NCI-H128 (cell line): Measurements from ENCODE around the gene CTNNA3.
"Not testable (repeated sequence)": the region's sequence is repeated elsewhere in the genome, so short reads cannot be mapped to it uniquely, and the experiment has no call there.

ENCODE experiments used
- DNase-seq: peaks from one replicate; lab custom pipeline; 2025; ENCODE audit not compliant: unreplicated experiment; lab: John Stamatoyannopoulos, UW

Gene CTNNA3

DNA sequence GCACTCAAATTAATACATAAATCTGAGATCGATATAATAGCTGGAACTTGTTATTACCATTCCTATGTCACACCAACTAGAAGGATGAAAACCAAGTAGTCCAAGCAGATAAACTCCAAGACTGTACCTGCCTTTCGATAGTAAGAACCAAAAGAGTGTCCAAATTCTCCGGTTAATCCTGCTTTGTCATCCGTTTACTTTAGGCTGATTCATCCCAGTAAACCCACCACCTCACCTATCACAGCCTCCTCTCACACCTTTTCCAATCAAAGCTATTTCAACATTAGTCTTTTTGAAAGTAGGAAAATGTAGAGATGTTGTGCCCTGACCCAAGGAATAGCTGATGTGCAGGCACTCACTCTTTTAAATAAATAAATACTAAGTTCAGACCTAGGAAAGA is 177.2 kb downstream of the CTNNA3 start:
- no peak for DNase-seq

DNA sequence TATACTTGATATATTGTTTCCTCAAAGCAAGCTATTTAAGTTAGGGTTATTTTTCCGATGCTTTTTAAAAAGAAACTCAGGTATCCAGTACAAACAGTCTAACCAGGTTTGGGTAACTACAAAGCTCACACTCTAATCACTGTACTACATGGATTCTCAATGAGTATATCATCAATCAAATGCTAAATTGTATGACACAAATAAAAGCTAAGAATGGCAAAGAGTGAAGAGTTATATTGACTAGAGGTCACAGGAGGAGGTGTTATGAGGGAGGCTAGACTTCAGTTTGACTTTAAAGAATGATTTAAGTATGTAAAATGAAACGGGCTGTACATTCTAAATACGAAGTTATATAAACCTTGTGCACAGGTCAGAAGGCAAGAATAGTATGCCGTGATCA is 178.0 kb downstream of the CTNNA3 start:
- DNase-seq: no peak

DNA sequence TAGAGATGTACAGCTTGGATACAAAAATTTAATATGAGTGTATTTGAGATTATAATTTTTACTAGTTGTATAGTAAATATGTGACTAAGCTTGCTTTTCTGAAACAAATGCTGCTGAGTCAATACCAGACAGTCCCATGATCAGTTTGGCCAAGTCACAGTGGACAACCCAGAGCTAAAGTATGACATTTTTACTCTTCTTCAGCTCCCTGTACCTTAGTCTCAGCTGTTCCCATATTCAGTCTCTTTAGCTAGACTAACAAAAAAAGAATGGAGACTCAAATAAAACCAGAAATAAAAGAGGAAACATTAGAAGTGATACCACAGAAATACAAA is 189.3 kb downstream of the CTNNA3 start:
- DNase-seq: no peak

DNA sequence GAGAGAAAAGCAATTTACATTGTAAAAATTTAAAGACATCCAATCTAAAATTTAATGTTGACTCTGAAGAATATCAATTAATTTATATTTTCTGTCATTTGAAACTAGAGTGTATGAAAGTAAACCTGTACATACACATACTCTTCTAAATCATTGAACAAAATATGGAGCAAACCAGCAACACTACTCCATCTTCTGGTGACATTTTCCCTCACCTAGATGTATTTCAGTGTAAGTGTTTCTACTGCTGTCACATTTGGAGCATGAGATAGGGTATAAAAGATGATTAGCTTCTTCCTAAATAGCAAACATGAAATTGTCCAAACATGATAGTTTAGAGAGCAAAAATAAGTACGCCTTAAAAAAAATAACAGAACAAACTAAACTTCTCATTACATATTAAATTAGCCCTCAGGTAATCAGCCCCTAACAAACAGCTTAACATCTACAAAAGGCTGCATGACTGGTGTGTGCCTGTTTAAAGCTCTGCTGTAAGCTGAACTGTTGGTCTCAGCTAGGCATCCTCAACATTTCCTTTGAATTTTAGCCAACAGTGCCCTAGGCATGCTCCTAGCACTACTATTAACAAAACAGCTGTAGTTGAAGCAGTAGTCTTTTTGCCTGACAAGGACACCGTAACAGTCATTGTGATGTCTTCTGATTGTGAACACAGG is 189.8 kb downstream of the CTNNA3 start:
- no peak for DNase-seq

DNA sequence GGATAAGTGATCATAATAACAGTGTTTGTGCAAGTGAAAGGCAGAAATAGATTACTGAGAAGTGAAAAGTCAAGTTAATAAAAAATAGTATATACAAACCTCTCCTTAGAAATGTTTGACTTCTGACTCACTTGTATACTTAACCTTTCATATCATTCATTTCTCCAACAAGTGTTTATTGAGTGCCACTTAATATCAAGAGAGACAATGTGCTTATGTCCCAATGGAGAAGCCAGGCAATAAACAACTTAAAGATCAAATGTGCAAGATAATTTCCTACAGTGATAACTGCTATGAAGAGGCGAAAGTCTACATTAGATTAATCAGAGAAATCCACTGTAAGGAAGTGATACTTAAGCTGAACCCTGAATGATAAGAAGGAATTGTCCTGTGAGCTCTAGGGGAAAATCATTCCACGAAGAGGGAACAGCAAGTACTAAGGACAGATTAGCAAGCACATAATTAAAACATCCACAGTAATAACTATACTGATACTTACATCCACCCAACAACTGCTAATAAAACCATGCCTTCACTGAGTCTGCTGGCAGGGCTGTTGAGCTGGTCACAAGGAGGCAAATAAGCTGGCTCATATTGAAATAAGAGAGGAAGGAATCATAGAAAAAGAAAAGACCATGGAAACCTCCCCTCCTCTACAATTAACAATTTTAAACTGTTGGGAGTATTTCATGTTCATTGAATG is 203.5 kb downstream of the CTNNA3 start:
- DNase-seq: no peak

DNA sequence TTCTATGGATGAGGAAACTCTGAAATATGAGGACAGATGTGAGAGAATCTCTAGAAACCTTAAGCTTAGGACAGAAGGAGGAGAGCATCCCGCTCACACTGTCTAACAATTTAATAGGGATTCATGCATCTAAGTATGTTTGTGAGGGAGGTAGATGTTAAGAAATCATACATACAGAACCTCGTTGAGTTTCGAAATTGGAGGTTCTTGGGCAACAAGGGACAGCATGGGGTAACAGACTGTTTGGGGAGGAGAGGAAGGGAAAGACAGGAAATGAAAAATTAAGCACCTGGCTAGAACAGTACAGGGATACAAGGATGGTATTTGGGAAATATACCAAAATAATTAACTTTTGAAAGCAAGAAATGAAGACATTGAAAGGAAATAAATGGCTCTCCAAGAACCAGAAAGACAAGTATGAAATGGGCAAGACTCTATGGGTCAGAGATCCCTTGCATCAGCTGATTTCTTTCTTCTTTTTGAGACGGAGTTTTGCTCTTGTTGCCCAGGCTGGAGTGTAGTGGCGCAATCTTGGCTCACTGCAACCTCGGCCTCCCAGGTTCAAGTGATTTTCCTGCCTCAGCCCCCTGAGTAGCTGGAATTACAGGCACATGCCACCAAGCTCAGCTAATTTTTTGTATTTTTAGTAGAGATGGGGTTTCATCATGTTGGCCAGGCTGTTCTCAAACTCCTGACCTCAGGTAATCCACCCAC is 207.9 kb downstream of the CTNNA3 start:
- no peak for DNase-seq

DNA sequence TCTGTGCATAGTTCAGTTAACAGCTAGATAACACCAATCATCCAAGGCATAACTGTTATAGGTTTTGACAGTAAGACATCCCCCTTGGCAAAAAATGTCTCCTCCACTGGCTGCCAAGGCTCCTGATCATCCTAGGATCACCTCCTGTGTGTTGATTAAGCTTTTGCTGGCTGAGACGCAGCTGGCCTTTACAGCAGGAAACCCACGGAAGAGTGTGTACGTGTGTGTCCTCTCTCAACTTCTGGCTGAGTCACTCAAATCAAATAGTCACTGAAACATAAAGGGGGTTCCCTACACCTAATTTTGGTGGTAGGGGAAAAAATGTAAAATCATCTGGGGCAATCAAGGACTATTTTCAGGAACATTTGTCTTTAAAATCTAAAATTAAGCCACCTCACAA is 208.8 kb downstream of the CTNNA3 start:
- DNase-seq: no peak

DNA sequence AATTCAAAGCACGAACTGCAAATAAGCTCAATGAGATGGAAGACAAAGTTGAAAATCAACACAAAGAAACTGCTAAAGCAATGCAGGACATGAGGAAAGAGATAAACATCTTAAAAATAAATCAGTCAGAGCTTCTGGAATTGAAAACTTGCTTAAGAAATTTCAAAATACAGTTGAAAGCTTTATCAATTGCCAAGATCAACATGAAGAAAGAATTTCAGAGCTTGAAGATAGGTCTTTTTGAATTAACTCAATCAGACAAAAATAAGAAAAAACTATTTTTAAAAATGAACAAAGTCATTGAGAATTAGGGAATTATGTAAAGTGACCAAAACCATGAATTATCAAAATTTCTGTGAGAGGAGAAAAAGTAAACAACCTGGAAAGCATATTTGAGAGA is 218.1 kb downstream of the CTNNA3 start:
- DNase-seq: no peak

DNA sequence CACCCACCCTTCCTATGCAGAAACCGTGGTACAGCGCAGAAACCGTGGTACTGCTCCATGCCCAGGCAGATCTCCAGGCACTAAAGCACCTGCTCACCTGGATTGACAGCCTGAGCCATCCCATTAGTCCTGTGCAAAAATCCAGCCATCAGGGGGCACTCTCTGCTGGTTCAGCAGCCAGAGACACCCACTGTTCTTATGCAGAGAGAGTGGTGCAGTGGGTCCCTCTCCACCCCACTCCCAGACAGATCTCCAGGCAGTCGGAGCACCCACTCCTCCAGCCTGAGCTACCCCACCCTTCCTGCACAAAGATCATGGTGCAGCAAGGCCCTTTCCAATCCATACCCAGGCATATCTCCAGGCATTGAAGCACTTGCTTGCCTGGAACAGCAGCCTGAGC is 219.8 kb downstream of the CTNNA3 start:
- no peak for DNase-seq

DNA sequence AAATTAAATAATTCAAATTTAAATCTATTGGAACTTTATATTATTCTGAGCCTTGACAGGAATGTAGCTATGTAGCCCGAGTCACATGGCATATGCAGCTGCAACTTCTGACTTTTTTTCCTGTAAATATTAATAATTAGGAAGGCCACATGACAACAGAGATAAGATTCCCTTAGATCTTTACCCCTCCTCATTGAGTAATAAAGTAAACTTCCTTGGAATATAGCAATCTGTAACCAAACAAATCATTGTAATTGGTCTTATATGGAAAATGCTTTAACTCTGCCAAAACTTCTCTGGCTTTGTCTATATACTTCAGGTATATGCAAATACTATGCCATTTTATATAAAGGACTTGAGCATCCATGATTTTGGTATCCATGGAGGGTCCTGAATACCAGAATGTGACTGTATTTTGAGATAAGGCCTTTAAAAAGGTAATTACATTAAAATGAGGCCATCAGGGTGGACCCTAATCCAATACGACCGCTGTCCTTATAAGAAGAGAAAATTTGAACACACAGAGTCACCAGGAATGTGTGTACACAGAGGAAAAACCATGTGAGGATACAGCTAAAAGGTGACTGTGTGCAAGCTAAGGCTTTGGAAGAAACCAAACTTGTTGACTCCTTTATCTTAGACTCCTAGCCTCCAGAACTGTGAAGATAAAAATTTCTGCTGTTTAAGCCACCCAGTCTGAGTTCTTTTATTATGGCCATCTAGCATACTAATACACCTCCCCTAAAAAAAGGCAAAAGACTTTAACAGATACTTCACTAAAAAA is 222.0 kb downstream of the CTNNA3 start:
- DNase-seq: no peak

DNA sequence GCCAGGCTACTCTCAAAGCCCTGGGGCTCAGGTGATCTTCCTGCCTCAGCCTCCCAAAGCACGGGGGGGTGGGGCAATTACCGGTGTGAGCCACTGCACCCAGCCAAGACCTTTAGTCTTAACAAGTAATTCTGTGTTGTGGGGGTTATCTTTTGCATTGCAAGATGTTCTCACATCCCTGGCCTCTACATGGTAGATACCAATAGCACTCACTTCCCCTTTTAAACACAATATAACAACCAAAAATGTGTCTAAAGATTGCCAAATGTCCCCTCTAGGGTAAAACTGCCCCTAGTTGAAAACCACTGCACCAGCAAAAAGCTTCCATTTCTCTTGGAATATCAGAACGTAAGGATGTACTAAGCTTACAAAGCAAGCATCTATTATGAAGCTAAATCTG is 225.0 kb downstream of the CTNNA3 start:
- no peak for DNase-seq

DNA sequence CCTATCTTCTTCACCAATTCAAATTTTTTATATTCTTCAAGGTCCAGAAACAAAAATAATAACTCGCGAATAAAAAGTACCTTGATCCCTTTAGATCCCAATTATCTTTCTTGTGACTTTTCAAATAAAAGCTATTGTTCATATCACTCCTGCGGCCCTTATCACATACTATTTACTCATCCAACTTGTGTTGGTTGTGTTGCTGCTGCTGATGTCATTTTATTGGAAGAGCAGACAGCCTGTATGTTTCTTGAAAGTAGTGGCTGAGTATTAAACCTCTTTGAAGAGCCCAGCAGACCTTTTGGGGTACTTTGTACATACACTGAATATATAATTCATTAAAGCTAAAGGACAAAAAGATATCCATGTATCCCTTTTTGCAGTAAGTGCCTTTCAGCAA is 231.7 kb downstream of the CTNNA3 start:
- no peak for DNase-seq

DNA sequence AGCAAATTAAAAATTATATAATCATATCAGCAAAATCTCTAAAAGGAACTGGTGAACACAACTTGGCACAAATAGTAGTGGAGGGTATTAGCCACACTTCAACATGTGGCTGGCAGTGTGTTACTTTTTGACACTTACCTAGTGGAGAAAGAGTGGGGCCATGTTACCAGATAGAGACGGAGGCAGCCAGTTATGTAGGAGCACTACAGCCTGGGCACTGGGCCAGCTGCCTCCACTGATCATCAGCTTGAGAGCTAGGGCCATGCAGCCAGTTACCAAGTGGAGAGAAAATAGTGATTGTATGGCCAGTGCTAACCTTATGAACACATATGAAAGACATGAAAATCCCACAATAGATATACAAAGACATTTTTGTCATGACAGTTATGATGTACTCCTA is 243.1 kb downstream of the CTNNA3 start:
- DNase-seq: no peak

DNA sequence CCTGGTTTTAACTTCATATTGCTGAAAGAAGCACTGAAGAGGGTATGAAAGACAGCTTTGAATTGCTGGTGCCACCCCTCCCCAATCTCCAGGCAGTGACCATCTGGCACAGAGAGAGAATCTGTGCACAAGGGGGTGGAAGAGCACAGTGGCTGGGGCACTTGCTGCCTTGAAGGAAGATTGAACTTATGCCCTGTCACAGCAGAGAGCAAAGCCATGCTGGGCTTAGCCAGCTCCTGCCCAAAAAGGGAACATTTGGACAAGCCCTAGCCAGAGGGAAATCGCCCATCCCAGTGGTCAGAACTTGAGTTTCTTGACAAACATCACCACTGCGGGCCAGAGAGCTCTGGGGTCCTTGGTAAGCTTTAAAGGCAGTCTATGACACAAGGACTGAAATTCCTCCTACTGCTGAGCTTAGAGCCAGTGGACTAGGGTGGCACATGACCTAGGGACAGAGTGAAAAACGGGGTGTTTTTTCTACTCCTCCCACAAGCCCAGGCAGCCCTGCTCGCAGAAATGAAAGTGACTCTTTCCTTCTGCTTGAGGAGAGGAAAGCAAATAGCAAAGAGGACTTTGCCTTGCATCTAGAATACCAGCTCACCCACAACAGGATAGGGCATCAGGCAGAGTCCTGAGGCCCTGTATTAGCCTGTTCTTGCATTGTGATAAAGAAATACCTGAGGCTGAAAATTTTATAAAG is 257.2 kb downstream of the CTNNA3 start:
- DNase-seq: no peak

DNA sequence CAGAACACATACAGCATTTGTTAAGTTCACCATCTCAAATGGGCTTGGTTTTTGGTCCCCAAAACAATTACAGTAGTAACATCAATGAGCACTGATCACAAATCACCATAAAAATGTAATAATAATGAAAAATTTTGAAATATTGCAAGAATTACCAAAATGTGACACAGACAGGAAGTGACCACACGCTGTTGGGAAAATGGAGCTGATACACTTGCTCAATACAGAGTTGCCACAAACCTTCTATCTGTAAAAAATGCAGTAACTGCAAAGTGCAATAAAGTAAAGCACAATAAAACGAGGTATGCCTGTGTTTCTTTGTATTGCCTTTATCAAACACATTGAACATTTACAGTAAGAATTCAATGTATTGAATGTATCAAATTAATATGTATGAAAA is 262.7 kb downstream of the CTNNA3 start:
- DNase-seq: no peak

DNA sequence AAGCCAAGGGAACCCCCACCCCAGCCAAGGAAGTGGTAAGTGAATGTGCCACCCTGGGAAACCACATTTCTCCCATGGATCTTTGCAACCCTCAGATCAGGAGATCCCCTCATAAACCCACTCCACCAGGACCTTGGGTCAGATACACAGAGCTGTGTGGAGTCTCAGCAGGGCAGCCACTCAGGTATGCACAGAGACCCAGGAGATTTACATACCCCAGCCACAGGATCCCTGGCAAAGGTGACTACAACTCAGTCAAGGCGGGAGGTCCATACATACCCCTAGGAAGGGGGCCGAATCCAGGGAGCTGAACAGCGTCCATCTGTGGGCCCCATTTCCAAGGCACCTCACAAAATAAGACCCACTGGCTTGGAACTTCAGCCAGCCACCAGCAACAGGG is 293.4 kb downstream of the CTNNA3 start:
- DNase-seq: no peak

DNA sequence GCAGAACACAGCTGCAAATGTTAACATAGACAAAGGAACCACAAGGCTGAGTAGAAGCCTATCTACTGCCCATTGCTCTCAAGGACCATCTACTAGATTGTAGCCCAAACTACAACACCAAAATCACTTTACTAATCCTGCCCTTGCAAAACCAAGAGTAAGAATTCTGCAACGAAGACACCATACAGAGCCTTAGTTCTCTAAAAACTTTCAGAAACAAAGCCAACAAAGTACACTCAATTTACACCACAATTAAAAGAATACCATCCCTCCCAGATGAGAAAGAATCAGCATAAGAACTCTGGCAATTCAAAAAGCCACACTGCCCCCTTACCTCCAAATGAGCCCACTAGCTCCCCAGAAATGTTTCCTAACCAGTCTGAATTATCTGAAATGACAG is 294.3 kb downstream of the CTNNA3 start:
- DNase-seq: no peak

DNA sequence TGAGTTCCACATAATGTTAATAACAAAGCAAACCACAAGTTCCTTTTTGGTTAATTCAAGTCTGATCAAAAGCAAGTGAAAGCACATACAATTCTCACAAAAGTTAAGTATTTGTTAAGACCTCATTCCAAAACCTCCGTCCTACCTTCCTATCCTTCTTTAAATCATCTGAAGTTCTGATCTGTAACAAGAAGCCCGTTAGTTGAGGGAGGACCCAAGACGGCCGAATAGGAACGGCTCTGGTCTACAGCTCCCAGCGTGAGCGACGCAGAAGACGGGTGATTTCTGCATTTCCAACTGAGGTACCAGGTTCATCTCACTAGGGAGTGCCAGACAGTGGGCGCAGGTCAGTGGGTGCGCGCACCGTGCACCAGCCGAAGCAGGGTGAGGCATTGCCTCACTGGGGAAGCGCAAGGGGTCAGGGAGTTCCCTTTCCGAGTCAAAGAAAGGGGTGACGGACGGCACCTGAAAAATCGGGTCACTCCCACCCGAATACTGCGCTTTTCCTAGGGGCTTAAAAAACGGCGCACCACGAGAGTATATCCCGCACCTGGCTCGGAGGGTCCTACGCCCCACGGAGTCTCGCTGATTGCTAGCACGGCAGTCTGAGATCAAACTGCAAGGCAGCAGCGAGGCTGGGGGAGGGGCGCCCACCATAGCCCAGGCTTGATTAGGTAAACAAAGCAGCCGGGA is 309.0 kb downstream of the CTNNA3 start:
- DNase-seq: not testable (repeated sequence)

DNA sequence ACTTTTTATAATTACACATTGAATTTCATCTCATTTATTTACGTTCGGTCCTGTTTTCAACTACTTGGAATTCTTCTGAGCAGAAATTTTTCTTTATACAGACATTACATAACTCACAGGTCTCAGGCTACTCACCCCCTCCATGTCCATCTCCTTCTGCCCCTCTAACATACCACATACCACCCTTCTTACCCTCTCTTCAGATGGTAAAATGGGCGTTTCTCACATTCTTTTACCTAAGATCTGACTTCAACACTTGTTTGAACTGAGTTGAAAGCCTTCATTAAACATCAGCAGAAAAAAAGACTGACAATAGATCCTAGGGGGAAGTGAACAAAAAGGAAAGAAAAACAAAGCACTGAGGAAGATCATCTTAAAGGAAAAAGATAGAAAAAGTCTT is 309.7 kb downstream of the CTNNA3 start:
- no peak for DNase-seq

DNA sequence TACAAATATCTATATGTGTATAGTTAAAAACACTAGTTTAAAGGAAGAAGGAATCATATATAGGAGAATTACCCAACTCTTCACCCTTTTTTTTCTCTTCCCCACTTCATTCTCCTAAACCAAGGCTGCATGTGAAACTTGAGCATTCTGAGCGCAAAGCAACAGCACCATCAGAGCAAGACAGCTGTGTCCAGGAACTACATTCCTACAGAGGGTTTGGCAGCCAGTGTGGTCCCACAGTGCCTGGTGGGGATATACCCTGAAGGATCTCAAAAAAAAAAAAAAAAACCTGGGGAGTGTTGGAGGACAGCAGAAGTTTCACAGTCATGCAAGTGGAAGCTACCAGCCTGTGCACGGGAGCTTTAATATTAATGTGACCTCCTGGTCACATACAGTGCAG is 310.4 kb downstream of the CTNNA3 start:
- no peak for DNase-seq

DNA sequence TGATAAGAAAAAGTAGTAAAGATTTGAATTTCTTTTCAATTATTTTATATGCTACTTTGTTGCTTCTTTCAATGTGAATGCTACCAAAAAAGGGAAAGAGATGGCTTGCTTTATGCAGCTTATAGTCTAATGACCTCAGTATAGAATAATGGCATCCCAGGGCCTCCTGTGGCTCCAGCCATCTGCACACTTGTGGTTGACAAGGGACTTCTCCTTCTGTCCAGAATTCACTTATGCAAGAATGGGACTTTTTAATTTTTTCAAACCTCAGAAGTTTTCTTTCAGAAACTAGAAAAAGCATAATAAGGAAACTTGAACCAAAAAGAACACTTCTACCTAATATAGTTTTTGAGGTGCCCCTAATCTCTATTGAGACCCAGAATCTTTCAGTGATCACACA is 310.9 kb downstream of the CTNNA3 start:
- no peak for DNase-seq
